GM19324 (cell line): ENCODE data around the gene C22orf23.
"Not testable (repeated sequence)": the region's sequence is repeated elsewhere in the genome, so short reads cannot be mapped to it uniquely, and the experiment has no call there.

Experiments used
- ATAC-seq: cut with Tn5 transposase; IDR thresholded peaks from one replicate; pipeline ENCODE4 v1.9.1; 2021; ENCODE audit warnings: mild to moderate bottlenecking, moderate library complexity; ENCODE audit not compliant: unreplicated experiment, low FRiP score

C22orf23 gene

GRCh38 chr22:37982938-37983859, 29.8 kb upstream of the C22orf23 start:
- ATAC-seq = no peak

- no peak for ATAC-seq
Measured at GRCh38 chr22:37982151-37982785, 28.9 kb upstream of the C22orf23 start.

DNA sequence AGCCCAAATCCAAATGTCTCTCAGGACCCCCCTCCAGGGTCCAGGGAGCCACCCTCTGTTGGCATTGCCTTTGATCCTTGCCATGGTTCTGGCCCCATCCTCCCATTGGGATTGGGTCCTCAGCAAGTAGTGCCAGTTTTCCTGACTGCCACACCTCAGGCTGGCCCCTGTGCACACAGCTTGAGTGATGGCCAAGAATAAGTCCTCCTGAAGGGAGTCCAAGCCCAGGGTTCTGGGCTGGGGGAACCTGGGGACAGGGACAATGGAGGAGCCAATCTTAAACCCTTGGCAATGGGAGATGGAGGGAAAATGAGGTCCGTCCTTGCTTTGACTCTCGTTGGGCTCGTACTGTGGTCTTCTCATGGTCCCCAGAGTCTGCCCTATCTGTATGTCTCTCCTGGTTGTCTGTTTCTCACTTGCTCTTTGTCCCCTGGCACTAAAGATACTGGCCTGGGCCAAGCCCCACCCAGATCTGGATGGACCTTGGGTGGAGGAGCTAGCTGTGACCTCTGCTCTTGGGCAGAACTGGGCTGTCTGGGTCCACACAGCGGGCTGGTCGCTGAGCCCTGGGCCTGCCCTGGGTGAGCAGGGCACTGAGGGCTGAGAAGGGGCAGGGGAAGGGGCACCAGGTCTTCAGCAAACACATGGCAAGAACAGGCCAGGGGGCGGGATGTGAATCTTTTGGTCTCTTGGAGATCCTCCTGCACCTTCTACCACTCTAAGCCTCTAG, 28.0 kb upstream of the C22orf23 start:
- ATAC-seq = no peak

DNA sequence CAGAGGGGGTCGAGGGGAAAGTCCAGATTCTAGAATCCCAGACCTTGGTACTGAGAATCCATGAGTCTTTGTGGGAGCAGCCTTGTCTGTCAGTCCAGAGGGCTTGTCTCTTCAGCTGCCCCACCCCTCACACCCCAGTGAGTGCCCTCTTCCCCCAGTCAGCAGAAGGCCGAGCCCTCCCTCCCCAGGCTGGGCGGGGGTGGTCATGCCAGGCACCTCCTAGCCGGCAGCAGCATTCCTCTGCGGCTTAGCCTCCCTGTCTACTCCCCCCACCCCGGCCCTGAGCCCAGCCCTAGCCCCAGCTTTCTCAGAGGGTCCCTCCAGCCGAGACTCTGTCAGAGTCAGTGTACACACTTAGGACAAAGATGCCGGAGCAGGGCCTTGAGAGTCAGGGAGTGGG, 26.4 kb upstream of the C22orf23 start:
- ATAC-seq = no peak

GRCh38 chr22:37976547-37976946, 23.1 kb upstream of the C22orf23 start:
- ATAC-seq = no peak

GRCh38 chr22:37976022-37976421, 22.6 kb upstream of the C22orf23 start:
- ATAC-seq = not testable (repeated sequence)

GRCh38 chr22:37975153-37975552, 21.8 kb upstream of the C22orf23 start:
- ATAC-seq = no peak

GRCh38 chr22:37973271-37974170, 20.1 kb upstream of the C22orf23 start:
- no peak for ATAC-seq

- ATAC-seq = no peak
Measured at GRCh38 chr22:37972527-37972926, 19.1 kb upstream of the C22orf23 start.

DNA sequence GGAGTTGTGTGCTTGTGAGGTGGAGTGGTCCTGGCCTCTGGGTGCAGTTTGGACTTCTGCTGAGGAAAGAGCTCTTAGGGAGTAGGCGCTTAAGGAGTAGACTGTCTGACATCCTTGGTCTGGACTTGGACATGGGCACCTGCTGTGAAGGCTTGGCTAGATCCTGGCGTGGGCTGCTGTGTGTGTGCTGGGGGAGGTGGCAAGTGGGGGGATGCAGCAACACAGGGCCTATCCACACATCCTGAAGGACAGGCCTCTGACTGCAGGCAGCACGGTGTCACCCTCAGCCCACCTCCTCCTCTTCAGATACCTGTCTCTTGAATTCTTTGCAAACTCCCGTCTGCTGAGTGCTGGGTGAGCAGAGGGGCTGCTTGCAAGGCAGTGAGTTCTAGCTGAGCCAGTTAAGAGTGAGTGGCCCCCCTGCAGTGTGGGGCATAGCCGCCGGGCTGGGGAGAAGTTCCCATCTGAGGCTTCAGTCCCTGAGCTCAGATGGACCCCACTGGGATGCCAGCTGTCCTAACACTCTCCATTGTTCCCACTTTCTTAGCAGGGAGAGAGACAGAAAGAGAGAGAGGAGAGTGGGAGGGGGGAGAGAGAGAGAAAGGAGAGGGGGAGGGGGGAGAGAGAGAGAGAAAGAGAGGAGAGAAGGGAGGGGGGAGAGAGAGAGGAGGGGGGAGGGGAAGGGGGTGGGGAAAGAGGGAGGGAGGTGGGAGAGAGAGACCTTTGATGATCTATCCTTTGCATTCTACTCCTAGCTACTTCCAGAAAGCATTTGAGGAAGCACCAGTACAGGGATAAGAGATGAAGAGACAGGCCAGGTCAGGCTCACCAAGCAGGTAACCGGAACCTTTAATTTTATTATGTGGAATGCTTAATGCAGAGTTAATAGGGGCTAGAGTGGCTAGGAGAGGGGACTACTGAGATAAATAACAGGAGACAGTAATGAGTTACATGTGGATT, 18.4 kb upstream of the C22orf23 start:
- ATAC-seq = no peak

DNA sequence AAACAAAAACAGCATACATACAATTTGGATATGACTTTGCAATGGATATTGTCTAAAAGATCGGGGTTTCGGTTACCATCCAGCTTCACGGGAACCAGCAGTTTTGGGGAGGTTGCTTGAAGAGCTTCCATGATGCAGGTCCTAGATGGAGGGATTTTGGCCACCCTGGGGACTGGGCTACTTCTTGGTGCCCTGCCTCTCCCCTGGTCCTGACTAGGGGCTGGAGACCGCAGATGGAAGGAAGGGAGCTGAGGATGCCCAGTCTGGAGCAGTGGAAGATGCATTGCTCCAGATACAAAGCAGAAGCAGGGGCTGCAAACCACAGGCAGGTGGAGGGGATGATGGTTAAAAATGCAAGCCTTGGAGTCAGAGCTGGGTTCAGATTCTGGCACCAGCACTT, 17.5 kb upstream of the C22orf23 start:
- ATAC-seq = no peak

GRCh38 chr22:37968452-37969251, 15.3 kb upstream of the C22orf23 start:
- no peak for ATAC-seq

GRCh38 chr22:37967637-37968451, 14.4 kb upstream of the C22orf23 start:
- no peak for ATAC-seq

DNA sequence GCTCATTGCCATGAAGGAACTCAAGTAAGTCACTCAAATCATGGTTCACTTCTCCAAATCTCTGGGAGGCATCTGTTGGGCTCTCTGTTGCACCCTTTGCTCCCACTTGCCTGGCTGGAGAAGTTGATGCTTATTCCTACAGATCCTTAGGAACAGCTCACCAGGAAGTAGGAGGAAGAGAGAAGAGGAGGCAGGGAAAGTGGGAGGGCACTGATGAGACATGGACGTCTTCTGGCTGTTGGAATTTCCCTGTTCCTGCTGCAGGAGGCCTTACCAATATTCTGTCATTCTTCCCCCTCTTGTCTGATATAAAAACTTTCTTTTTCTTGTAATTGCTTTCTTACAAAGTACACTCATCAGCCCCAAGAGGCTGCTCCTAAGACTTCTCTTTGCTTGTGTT, 13.7 kb upstream of the C22orf23 start:
- no peak for ATAC-seq

GRCh38 chr22:37965940-37966664, 12.7 kb upstream of the C22orf23 start:
- no peak for ATAC-seq

GRCh38 chr22:37961062-37961461, 7.7 kb upstream of the C22orf23 start:
- no peak for ATAC-seq
